Measurements from ENCODE around the gene AUTS2. TPM values are rescaled to one million over a fixed set of nuclear protein-coding genes. Genes with fewer than 3 reads are reported as not detected.

Gene AUTS2
- total and polyA plus RNA-seq, 4 donors = 4.9 to 24.4 (median 7.0) TPM

GRCh38 chr7:69819333-69819705, 221.0 kb downstream of the AUTS2 start:
- no peaks in the 10 kb centered on the region for H3K27me3 ChIP-seq (ENCODE audit: control insufficient read depth in 4 of 4, insufficient read depth in 4 of 4, low read length in 3 of 4)
- DNase-seq (ENCODE audit: low spot score) = no peak
- H3K4me3 ChIP-seq (ENCODE audit: low read depth in 1 of 3, low read length in 3 of 3) = no peak overlapping the region
- H3K9ac ChIP-seq (ENCODE audit: low read depth in 1 of 2, low read length in 2 of 2) = no peak overlapping the region
- H3K9me3 ChIP-seq (ENCODE audit: control insufficient read depth in 4 of 4, low read length in 3 of 4) = no peaks in the 10 kb centered on the region
- H3K36me3 ChIP-seq (ENCODE audit: control insufficient read depth in 4 of 4, insufficient read depth in 3 of 4, low read depth in 1 of 4, low read length in 3 of 4) = no peaks in the 10 kb centered on the region
- TF ChIP-seq GABPA (IDR thresholded peaks at IDR 0.05 in 1 of 2, conservative IDR thresholded peaks at IDR 0.05 in 1 of 2) = no peak
- WGBS = 87% methylated on average over 4 of the region's 4 CpGs
- H3K4me1 ChIP-seq (ENCODE audit: control insufficient read depth in 4 of 4, insufficient read depth in 4 of 4, low read length in 3 of 4) = no peaks in the 10 kb centered on the region
- no peak overlapping the region for H3K27ac ChIP-seq (ENCODE audit: low read depth in 1 of 2, low read length in 2 of 2)

GRCh38 chr7:69820479-69821192, 222.4 kb downstream of the AUTS2 start:
- H3K4me1 ChIP-seq (ENCODE audit: control insufficient read depth in 4 of 4, insufficient read depth in 4 of 4, low read length in 3 of 4) = no peaks in the 10 kb centered on the region
- no peak overlapping the region for H3K9ac ChIP-seq (ENCODE audit: low read depth in 1 of 2, low read length in 2 of 2)
- no peak overlapping the region for H3K4me3 ChIP-seq (ENCODE audit: low read depth in 1 of 3, low read length in 3 of 3)
- H3K36me3 ChIP-seq (ENCODE audit: control insufficient read depth in 4 of 4, insufficient read depth in 3 of 4, low read depth in 1 of 4, low read length in 3 of 4) = no peaks in the 10 kb centered on the region
- 94% methylated on average over 3 of the region's 3 CpGs for WGBS
- H3K9me3 ChIP-seq (ENCODE audit: control insufficient read depth in 4 of 4, low read length in 3 of 4) = no peaks in the 10 kb centered on the region
- H3K27ac ChIP-seq (ENCODE audit: low read depth in 1 of 2, low read length in 2 of 2) = no peak overlapping the region
- TF ChIP-seq, protein P1, sequence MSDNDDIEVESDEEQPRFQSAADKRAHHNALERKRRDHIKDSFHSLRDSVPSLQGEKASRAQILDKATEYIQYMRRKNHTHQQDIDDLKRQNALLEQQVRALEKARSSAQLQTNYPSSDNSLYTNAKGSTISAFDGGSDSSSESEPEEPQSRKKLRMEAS (IDR thresholded peaks at IDR 0.05) = no peak
- TF ChIP-seq RAD21 (IDR thresholded peaks at IDR 0.05) (no peak), JUND (IDR thresholded peaks at IDR 0.05) (no peak), HNF4G (IDR thresholded peaks at IDR 0.05) (no peak), REST (IDR thresholded peaks at IDR 0.05) (no peak), YY1 (IDR thresholded peaks at IDR 0.05) (no peak), GABPA (IDR thresholded peaks at IDR 0.05 in 1 of 2, conservative IDR thresholded peaks at IDR 0.05 in 1 of 2) (no peak), EGR1 (IDR thresholded peaks at IDR 0.05; ENCODE audit: low read depth in 2 of 2) (no peak)
- TF ChIP-seq, protein P2, sequence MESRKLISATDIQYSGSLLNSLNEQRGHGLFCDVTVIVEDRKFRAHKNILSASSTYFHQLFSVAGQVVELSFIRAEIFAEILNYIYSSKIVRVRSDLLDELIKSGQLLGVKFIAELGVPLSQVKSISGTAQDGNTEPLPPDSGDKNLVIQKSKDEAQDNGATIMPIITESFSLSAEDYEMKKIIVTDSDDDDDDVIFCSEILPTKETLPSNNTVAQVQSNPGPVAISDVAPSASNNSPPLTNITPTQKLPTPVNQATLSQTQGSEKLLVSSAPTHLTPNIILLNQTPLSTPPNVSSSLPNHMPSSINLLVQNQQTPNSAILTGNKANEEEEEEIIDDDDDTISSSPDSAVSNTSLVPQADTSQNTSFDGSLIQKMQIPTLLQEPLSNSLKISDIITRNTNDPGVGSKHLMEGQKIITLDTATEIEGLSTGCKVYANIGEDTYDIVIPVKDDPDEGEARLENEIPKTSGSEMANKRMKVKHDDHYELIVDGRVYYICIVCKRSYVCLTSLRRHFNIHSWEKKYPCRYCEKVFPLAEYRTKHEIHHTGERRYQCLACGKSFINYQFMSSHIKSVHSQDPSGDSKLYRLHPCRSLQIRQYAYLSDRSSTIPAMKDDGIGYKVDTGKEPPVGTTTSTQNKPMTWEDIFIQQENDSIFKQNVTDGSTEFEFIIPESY (IDR thresholded peaks at IDR 0.05) = no peak
- TF ChIP-seq, protein P3, sequence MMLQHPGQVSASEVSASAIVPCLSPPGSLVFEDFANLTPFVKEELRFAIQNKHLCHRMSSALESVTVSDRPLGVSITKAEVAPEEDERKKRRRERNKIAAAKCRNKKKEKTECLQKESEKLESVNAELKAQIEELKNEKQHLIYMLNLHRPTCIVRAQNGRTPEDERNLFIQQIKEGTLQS (IDR thresholded peaks at IDR 0.05) = no peak
- no peaks in the 10 kb centered on the region for H3K27me3 ChIP-seq (ENCODE audit: control insufficient read depth in 4 of 4, insufficient read depth in 4 of 4, low read length in 3 of 4)
- no peak for DNase-seq (ENCODE audit: low spot score)

GRCh38 chr7:69822386-69822785, 224.1 kb downstream of the AUTS2 start:
- Histone ChIP-seq H3K27me3 (ENCODE audit: control insufficient read depth in 4 of 4, insufficient read depth in 4 of 4, low read length in 3 of 4) (no peaks in the 10 kb centered on the region), H3K36me3 (ENCODE audit: control insufficient read depth in 4 of 4, insufficient read depth in 3 of 4, low read depth in 1 of 4, low read length in 3 of 4) (no peaks in the 10 kb centered on the region), H3K9me3 (ENCODE audit: control insufficient read depth in 4 of 4, low read length in 3 of 4) (no peaks in the 10 kb centered on the region), H3K4me1 (ENCODE audit: control insufficient read depth in 4 of 4, insufficient read depth in 4 of 4, low read length in 3 of 4) (no peaks in the 10 kb centered on the region), H3K9ac (ENCODE audit: low read depth in 1 of 2, low read length in 2 of 2) (no peak overlapping the region), H3K27ac (ENCODE audit: low read depth in 1 of 2, low read length in 2 of 2) (no peak overlapping the region), H3K4me3 (ENCODE audit: low read depth in 1 of 3, low read length in 3 of 3) (no peak overlapping the region)
- DNase-seq (ENCODE audit: low spot score) = no peak
- WGBS = 84% methylated on average over 1 of the region's 1 CpG
- TF ChIP-seq TAF1 (conservative IDR thresholded peaks at IDR 0.05) (no peak), RXRA (IDR thresholded peaks at IDR 0.05) (no peak), FOXA1 (IDR thresholded peaks at IDR 0.05) (no peak), HNF4A (conservative IDR thresholded peaks at IDR 0.05) (no peak), FOXA2 (IDR thresholded peaks at IDR 0.05) (no peak), HNF4G (IDR thresholded peaks at IDR 0.05) (no peak), RAD21 (IDR thresholded peaks at IDR 0.05) (no peak), YY1 (IDR thresholded peaks at IDR 0.05) (no peak), EGR1 (IDR thresholded peaks at IDR 0.05; ENCODE audit: low read depth in 2 of 2) (no peak), GABPA (IDR thresholded peaks at IDR 0.05 in 1 of 2, conservative IDR thresholded peaks at IDR 0.05 in 1 of 2) (no peak), JUND (IDR thresholded peaks at IDR 0.05) (no peak), NR2F2 (IDR thresholded peaks at IDR 0.05) (no peak)
- TF ChIP-seq, protein P1 (IDR thresholded peaks at IDR 0.05) = no peak
- TF ChIP-seq, protein P4, sequence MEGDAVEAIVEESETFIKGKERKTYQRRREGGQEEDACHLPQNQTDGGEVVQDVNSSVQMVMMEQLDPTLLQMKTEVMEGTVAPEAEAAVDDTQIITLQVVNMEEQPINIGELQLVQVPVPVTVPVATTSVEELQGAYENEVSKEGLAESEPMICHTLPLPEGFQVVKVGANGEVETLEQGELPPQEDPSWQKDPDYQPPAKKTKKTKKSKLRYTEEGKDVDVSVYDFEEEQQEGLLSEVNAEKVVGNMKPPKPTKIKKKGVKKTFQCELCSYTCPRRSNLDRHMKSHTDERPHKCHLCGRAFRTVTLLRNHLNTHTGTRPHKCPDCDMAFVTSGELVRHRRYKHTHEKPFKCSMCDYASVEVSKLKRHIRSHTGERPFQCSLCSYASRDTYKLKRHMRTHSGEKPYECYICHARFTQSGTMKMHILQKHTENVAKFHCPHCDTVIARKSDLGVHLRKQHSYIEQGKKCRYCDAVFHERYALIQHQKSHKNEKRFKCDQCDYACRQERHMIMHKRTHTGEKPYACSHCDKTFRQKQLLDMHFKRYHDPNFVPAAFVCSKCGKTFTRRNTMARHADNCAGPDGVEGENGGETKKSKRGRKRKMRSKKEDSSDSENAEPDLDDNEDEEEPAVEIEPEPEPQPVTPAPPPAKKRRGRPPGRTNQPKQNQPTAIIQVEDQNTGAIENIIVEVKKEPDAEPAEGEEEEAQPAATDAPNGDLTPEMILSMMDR (IDR thresholded peaks at IDR 0.05; ENCODE audit: low read depth, low read length, missing input control) = no peak
